GM19238 (cell line): ENCODE results near the gene SLC2A13.

Experiments
- DNase-seq: peaks from one replicate; pipeline ENCODE4 v3.0.0; 2011; ENCODE audit warnings: low spot score; ENCODE audit not compliant: insufficient read length

The SLC2A13 gene

GRCh38 chr12:40001406-40001805 lies 104.5 kb downstream of the SLC2A13 start:
- no peak for DNase-seq

- no peak for DNase-seq
Observed at GRCh38 chr12:40000884-40001283, 105.0 kb downstream of the SLC2A13 start.

GRCh38 chr12:39993268-39993667 lies 112.6 kb downstream of the SLC2A13 start:
- DNase-seq = no peak

- peak; percentile 31 for DNase-seq
Observed at GRCh38 chr12:39990122-39991101, 115.5 kb downstream of the SLC2A13 start.

- DNase-seq = no peak
Observed at GRCh38 chr12:39989501-39989900, 116.4 kb downstream of the SLC2A13 start.

- no peak for DNase-seq
Observed at GRCh38 chr12:39988574-39988973, 117.3 kb downstream of the SLC2A13 start.

- DNase-seq = no peak
Observed at GRCh38 chr12:39986674-39987073, 119.2 kb downstream of the SLC2A13 start.

GRCh38 chr12:39984670-39985069 lies 121.2 kb downstream of the SLC2A13 start:
- DNase-seq = no peak

- no peak for DNase-seq
Observed at GRCh38 chr12:39975374-39975918, 130.4 kb downstream of the SLC2A13 start.

- no peak for DNase-seq
Observed at GRCh38 chr12:39972119-39972518, 133.8 kb downstream of the SLC2A13 start.

GRCh38 chr12:39971348-39971747 lies 134.5 kb downstream of the SLC2A13 start:
- no peak for DNase-seq

- no peak for DNase-seq
Observed at GRCh38 chr12:39966721-39967120, 139.2 kb downstream of the SLC2A13 start.

- no peak for DNase-seq
Observed at GRCh38 chr12:39966256-39966655, 139.6 kb downstream of the SLC2A13 start.

GRCh38 chr12:39959467-39959866 lies 146.4 kb downstream of the SLC2A13 start:
- no peak for DNase-seq

GRCh38 chr12:39959031-39959430 lies 146.8 kb downstream of the SLC2A13 start:
- no peak for DNase-seq

- no peak for DNase-seq
Observed at GRCh38 chr12:39958377-39958776, 147.5 kb downstream of the SLC2A13 start.

GRCh38 chr12:39956725-39957124 lies 149.2 kb downstream of the SLC2A13 start:
- no peak for DNase-seq

GRCh38 chr12:39946361-39947280 lies 159.3 kb downstream of the SLC2A13 start:
- no peak for DNase-seq

- DNase-seq = no peak
Observed at GRCh38 chr12:39937119-39937518, 168.8 kb downstream of the SLC2A13 start.

GRCh38 chr12:39935839-39936238 lies 170.0 kb downstream of the SLC2A13 start:
- DNase-seq = no peak

- no peak for DNase-seq
Observed at GRCh38 chr12:39935275-39935674, 170.6 kb downstream of the SLC2A13 start.

- DNase-seq = no peak
Observed at GRCh38 chr12:39931857-39932256, 174.0 kb downstream of the SLC2A13 start.
